T-helper 22 cell (primary cell): ENCODE data around the gene TSN.

Experiments used
- DNase-seq: peaks from one replicate; pipeline ENCODE4 v3.0.0-alpha.2; 2020; ENCODE audit warnings: low read depth

TSN gene

DNA sequence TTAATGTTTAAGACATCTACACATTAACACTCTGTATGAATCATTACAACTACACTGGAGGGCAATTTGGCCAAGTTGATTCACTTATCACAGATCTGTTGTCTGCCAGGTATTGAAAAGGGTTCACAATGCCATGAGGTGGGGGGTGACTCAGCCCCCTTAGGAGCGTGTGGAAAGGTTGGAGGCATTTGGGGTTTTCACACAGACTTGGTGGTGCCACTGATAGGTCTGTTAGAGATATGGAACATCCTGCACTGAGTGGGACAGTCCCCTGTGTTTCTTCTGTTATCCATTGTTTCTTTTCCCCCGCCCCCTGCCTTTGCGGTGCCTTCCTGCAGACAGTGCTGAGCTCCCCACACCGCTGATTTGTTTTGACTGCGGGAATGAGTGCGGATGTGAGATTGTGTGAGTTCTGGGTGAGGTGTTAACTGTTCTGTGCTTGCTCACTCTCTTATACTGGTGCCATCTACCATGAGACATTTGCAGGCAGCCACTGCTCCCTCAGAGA lies 9.3 kb upstream of the TSN start:
- no peak for DNase-seq

DNA sequence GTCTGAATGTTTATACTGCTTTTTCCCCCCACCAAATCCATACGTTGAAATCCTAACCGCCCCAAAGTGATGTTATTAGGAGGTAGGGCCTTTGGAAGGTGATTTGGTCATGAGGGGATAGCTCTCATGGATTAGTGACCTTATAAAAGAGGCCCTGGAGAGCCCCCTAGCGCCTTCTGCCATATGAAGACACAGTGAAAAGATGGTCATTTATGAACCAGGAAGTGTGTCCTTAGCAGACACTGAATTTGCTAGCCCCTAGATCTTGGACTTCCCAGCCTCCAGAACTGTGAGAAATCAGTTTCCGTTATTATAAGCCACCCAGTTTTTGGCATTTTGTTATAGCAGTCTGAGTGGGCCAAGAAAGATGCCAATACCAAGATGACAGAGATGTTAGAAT lies 7.2 kb upstream of the TSN start:
- no peak for DNase-seq

DNA sequence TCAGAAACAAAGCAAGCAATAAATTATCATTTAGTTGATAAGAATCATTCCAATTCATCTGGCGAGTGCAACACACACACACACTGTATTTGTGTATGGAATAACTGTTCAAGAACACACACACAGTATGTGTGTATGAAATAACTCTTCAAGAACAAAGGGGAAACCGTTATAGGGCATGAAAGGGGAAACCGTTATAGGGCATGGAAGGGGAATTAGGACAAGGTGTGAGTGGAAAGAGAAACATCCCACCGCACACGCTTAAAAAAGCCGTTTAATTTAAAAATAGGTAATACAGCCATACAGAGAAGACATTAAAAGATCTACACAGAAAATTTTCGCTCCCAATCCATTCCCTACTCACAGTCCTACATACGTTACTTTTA lies 607 bp upstream of the TSN start:
- no peak for DNase-seq

DNA sequence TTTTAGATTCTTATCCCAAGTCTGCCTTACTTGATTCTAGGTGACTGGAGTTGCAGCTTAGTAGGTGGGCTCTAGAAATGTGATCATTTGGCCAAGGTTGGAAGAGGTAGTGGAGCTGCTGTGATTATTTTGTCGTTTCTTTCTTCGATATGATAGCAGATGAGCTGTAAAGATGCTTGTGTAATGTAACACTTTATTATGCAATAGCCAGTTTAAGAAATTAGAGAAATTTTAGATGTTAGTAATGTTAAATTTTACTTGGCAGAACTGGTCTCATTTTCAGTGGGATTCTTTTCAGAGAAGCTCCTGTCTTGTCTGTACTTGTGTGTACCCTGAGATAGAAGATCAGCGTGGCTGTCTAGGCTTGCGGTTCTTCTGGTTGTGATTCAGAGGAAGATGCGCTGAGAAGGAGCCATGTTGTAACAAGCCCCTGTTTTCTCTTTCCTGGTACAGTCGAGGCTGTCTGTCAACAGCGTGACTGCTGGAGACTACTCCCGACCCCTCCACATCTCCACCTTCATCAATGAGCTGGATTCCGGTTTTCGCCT lies 9.3 kb downstream of the TSN start:
- no peak for DNase-seq

DNA sequence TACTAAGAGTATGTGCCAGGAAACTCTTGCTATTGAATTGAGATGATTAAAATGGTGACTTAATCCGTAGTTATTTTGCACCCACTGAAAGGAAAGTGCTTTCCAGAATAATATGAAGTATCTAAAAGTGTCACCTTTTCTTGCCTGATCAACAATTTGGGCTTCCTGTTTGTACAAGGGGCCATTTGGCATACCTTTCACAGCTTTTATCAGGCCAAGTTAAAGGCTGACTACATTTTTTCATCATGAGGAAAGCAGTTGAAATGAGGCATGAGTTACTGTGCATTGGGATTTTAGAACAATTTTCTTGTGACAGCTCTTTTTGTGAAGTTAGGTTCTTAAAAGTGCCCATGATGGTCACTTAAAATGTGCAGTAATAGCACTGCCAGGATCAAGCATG lies 11.2 kb downstream of the TSN start:
- no peak for DNase-seq

DNA sequence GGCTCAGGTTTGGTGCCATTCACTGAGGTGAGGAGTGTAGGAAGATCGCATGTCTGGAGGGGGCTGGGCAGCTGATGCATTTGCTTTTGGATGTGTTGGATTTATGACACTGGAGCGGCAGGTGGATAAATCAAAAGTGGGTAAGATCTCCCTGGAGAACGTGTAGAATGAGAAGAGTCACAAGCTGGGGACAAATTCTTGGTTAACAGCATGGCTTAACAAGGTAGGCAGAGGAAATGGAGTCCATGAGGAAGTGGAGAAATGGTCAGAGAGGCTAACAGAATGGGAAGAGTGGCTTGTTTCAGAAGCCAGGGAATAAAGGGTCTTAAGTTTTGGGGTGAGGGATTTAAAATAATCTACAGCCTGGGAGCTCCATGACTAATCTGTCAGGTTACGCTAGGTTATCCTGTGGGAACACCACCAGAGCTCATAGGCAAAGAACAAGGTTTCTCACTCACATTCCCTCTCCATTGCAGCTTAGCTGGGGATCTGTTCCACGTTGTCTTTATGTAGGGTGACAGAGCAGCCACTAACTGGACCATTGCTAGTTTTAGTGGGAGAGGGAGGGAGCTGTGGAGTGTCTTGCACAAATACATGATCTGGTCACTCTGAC lies 12.8 kb downstream of the TSN start:
- no peak for DNase-seq

DNA sequence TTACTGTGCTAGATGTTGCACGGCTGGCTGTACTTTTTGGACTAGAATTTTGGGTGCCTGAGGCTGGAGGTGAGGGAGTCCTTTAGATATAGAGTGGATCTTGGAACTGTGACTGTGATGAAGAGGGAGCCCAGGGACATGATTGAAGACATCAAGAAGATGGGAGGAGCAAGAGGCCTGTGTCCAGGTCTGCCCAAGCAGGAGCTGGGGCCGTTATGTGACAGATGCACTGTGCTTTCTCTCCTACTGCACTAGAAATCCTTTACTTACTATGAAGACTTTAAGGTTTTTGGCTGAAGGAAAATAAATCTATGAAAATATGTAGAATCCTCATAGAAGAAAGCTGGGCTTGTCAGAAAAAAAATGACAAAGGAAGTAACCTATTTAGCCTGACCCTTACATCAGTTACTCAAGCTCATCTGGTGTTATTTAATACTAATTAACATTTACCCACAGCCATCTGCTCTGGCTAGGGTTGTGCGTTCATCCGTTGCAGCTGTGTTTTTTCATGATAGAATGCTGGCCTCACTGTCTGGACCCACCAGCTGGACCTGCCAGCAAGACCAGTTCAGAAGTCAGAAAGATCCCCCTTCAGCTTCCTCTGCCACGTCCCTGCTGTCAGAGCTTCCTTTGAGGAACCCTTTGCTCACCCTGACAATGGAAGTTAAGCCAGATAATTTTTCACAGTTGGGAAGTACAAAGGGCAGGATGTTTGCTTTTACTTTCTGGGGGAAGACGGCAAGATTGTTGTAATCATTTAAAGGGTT lies 16.7 kb downstream of the TSN start:
- no peak for DNase-seq

DNA sequence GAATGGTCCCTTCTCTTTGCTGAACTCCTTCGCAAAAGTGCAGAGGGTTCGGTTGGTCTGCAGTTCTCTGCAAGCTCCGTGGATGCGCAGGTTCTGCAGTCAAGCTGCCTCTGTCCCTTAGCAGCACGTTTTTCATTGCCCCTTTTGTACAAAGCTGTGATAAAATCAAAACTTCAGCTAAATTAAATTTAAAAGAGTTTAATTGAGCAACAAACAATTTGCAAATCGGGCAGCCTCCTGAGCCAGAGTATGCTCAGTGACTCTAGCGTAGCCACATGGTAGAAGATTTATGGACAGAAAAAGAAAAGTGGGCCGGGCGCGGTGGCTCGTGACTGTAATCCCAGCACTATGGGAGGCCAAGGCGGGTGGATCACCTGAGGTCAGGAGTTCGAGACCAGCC lies 18.8 kb downstream of the TSN start:
- no peak for DNase-seq

DNA sequence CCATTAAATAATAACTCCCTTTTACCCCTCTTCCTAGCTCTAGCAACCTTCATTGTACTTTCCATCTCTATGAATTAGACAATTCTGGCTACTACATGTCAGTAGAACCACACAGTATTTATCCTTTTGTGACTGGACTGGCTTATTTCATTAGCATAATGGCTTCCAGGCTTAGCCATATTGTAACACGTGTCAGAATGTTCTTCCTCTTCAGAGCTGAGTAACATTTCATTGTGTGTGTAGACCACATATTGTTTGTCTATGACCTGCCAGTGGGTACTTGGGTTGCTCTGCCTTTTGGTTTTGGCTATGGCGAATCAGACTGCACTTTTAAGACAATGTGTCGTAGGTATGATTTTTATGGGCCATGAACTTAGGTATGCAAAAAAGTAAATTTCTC lies 20.9 kb downstream of the TSN start:
- DNase-seq: no peak

DNA sequence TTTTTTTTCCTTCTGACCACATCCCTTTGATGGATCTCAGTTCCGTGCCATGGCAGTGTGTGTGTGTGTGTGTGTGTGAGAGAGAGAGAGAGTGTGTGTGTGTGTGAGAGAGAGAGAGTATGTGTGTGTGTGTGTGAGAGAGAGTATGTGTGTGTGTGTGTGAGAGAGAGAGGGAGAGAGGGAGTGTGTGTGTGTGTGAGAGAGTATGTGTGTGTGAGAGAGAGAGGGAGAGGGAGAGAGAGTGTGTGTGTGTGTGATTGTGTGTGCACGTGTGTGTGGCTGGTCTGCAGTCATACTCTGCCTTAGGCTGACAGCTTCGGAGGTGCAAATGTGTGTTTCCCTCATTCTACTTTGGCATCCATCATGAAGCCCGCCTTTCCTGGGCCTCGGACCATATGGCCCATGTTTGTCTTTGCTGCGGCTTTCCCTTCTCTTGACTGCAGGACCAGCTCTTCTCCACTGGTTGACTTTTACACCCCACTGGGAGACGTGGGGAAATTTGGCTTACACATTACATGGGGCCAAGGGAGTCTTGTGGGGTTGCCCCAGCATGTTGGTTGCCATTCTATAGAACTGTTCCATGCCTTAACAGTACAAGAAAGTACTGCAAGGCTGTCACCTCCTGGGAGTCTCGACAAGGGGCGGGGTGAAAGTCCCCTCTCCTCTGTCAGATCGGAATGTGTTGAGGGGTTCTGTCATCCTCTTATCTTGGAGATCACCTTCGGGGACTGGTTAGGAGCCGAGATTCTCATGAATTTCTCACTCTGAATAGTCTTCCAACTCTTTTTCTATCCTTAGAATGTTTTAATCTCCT lies 21.6 kb downstream of the TSN start:
- DNase-seq: no peak

DNA sequence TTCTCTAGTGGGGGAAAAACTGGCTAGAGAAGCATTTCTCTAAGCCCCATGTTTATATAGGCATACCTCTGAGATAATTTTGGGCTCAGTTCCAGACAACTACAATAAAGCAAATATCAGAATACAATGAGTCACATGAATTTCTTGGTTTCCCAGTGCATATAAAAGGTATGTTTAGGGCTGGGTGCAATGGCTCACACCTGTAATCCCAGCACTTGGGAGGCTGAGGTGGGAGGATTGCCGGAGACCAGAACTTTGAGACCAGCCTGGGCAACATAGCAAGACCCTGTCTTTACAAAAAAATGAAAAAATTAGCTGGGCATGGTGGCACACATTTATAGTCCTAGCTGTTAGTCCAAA lies 22.2 kb downstream of the TSN start:
- DNase-seq: no peak

DNA sequence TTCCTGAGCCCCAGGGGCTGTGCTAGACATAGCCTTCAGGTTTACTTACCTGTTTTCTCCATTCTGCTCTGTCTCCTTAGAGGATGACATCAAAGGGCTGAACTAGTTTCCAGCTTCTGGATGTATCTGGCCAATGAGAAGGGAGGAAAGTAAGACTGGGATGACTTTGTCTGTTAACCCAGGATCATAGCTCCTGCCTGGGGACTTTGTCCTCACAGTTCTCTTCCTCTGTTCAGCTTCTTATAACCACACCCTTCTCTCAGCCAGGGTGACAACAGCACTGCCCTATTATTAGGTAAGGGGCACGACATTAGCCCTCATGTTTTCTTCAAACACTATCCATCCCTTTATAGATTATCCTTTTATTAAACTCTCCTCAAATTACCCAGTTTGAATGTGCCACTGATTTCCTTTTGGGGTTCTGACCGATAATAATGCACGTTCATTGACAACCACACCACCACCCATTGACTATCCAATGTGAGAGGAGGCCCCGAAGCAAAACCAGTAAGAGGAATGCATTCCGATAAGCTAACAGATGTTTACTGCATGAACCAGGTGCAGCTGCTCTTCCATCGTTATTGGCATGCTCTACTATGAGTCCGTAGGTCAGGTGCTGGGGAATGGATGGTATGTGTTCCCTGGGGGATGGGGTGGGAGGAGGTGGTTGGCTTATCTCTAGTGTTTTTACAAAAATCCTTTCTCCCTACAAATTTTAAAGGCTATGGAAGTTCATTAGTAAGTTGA lies 23.5 kb downstream of the TSN start:
- no peak for DNase-seq

DNA sequence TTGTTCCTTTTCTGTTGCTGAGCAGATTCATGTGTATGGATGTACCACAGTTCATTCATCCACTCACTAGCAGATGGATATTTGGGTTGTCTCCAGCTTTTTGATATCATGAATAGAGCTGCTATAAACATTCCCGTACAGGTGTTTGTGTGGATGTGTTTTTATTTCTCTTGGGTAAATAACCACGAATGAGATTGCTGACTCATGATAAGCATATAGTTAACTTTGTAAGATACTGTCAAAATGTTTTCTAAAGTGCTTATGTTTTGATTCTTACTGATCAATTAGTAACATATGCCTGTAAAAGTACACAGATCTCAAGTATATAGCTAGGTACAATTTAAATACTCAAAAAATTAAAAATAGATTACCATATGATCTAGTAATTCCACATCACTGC lies 27.7 kb downstream of the TSN start:
- DNase-seq: no peak

DNA sequence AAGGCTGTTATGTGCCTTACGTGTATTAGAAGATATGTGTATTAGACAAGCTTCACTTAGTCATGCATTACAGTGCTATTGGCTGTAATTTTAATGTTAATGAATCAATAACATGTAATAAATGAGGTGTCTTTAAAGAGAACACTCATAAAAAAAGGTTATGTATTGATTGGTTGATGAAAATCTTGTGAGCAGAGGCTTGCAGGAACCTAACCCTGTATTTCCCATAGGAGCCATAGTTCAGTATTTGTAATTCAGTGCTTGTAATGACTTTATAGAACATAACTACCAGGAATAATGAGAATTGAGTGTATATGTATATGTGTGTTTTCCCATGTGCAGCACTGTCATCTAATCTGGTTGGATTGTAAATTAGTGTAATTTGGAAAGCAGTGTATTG lies 33.2 kb downstream of the TSN start:
- no peak for DNase-seq

DNA sequence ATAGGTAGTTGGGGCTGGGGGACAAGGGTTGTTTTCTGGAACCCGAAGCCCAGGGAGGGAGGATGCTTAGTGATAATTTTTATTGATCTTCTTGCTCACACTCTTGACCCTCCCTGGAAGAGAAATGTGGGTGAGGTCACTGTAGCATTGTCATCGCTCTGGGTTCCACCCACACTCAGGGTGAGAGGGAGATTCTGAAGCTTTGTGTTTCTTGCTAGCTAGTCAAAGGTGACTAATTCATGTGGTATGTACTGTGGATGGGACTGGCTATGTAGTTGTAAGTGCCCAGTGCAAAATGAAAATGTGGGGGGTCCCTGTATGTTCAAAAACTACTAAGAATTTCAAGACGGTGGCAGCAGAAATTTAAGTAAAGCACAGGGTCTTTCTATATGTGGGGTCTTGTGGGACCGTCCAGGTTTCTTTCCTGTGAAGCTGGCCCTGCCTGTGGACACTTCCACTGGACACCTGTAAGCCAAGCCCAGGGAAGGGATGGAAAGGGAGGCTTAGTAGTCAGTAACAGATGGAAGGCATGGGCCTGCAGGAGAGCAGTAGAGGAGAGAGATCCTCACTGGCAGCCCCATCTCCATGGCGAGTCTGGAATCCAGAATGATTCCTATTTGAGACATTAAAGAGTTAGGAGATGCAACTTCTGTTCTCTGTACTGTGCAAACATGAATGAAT lies 35.0 kb downstream of the TSN start:
- no peak for DNase-seq

DNA sequence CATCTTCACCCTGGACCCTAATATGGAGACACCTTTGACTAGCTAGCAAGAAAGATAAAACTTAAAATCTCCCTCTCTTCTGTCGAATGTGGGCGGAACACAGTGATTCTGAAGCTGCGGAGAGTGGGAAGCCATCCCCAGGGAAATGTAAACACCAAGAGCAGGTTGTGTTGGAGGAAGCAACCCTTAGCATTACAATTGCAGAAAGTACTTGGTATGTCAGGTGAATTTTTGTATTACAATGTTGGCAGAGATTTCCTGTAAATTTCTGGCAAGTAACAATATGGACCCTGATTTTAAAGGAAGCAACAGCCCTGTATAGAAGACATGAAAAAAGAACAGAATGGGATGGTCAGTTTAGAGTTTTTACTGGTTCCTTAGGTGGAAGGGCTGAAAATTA lies 35.8 kb downstream of the TSN start:
- no peak for DNase-seq

DNA sequence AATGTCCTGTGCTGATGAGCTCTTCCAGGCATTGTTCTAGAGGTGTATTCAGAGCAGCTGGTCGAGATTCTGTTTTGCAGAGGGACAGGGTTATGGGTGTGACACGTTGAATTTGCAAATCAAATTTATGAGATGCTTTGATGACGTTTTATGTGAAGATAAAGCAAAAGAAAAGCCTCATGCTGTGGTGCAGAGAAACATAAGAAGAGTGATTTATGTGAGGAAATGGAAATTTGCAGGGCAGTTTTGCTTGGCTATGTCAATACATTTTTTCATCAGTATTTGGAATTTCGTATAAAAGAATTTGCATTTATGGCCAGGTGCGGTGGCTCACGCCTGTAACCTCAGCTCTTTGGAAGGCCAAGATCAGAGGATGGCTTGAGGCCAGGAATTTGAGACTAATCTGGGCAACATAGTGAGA lies 36.4 kb downstream of the TSN start:
- DNase-seq: no peak

DNA sequence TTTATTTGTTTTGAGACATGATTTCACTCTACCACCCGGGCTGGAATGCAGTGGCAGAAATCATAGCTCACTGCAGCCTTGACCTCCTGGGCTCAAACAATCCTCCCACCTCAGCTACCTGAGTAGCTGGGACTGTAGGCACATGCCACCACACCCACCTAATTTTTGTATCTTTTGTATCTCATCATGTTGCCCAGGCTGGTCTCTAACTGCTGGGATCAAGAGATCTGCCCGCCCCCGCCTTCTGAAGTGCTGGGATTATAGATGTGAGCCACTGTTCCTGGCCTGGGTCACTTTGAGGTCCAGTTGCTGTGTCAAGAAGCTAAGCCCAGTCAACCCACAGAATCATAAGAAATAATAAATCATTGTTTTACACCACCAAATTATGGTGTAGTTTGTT lies 38.4 kb downstream of the TSN start:
- DNase-seq: no peak

DNA sequence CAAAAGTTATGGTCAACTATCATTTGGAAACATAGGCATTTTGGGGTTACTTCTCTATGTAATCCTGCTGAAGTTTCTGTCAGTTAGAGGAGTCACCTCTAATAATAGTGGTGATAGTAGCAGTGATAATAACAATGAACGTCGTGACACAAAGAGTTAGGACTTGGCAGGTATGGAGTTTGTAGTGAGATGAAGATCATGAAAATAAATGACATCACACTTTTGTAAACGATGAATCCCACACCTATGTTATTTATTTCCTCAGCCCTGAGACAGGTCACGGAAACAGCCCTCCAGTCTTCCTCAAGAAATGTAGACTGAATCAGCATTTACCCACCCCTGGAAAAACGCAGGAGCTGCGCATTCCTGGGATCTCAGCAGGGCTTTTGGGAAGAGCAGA lies 38.8 kb downstream of the TSN start:
- no peak for DNase-seq

DNA sequence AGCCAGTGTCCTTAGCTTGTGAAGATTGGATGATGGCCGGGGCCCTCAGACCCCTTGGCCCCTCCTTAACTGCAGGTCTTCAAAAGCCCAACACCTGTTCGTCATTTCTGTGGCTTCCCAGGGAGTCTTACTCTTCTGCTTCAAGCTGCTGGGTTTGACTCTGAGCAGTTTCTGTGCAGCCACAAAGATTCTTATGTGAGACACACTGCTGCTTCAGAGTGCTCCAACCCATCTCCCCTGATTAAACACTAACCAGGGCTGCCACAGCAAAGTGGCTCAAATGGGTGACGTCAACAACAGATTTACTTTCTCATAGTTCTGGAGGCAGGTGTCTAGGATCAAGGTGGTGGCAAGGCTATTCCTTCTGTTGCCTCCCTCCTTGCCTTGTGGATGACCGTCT lies 40.8 kb downstream of the TSN start:
- DNase-seq: no peak

DNA sequence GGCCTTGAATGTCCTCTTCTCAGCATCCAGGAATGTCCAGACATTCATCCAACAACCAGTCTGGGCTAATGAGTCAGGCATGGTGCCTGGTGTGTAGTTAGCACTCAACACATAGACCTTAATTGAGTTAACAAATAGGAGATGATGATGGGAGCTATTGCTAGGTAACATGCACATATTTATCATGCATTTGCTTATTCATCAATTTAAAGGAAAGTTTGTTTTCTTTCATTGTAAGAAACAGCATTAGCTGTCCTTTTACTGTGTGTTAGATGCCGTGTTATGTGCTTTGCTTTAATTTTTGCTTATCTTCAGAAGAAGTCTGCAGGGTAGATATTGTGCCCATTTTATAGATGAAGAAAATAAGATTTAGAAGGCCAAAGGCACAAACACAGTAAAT lies 43.2 kb downstream of the TSN start:
- DNase-seq: no peak

DNA sequence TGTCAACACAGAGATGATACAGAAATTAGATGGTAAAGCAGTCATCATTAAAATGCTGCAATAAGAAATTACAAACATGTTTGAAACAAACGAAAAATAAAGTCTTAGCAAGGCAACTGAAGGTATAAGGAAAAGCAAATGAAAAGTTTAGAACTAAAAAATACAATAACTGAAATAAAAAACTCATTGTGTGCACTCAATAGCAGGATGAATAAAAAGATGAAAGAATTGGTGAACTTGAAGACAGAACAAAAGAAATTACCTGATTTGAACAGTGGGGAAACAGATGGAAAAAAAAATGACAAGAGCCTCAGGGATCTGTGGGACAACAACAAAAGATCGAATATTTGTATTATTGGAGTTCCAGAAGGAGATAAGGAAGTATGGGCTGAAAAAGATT lies 46.5 kb downstream of the TSN start:
- no peak for DNase-seq
